H1 (cell line): ENCODE data around the gene NECTIN3. TPM values are rescaled to one million over a fixed set of nuclear protein-coding genes. Genes with fewer than 3 reads are reported as not detected.

Source experiments
- BACH1 ChIP-seq: IDR thresholded peaks from 2 replicates; pipeline ENCODE4 v1.6.1; 2012; ENCODE audit warnings: low read length, improper control_type of control experiment
- CHD2 ChIP-seq: IDR thresholded peaks from 2 replicates; pipeline ENCODE4 v1.6.1; 2012; ENCODE audit warnings: low read length, improper control_type of control experiment
- CTBP2 ChIP-seq: IDR thresholded peaks from 2 replicates; pipeline ENCODE4 v1.7.0; 2011; ENCODE audit warnings: borderline replicate concordance, mild to moderate bottlenecking, moderate library complexity, mixed read lengths, low read length; ENCODE audit not compliant: insufficient read depth, insufficient read length
- EZH2 ChIP-seq: fragments of 200-600 bp; sonication (generic); IDR thresholded peaks from 2 replicates; pipeline ENCODE4 v1.7.1; 2012; ENCODE audit warnings: low read depth, mild to moderate bottlenecking, moderate library complexity, low read length, inconsistent platforms; ENCODE audit not compliant: severe bottlenecking
- HDAC6 ChIP-seq: IDR thresholded peaks from one replicate; pipeline ENCODE4 v1.7.1; 2012; ENCODE audit warnings: low read depth, mild to moderate bottlenecking, inconsistent platforms, low read length, moderate library complexity
- POU5F1 ChIP-seq: IDR thresholded peaks from 2 replicates; pipeline ENCODE4 v1.6.1; 2011; ENCODE audit warnings: low read depth, mild to moderate bottlenecking, low read length, moderate library complexity
- YY1 ChIP-seq: IDR thresholded peaks from 2 replicates; pipeline ENCODE4 v1.6.1; 2011; ENCODE audit warnings: low read depth, mild to moderate bottlenecking, low read length
- polyA plus RNA-seq, 7 experiments: library from polyadenylated mRNA; depleted of rRNA in 3 of 7; stranded (reverse) in 5 of 7; unstranded in 2 of 7; fragments of >200 nt in 5 of 7; fragments of 200-250 nt in 2 of 7; gene quantifications; 1 replicate in 5 of 7; 2 replicates in 1 of 7; 4 replicates in 1 of 7; pipeline versions ENCODE4 v1.2.1 to v1.2.3, GENCODE V29; 2011 to 2013; ENCODE audit warnings: missing spikeins in 2 of 7, mixed read lengths in 2 of 7
- total RNA-seq: library from RNA; stranded (reverse); fragmentation: NEBNext Ultra II Directional; extraction: Animal tissue kit (Norgen Biotek cat#: 25700); gene quantifications from 2 replicates; pipeline ENCODE4 v1.2.1, GENCODE V29; 2021

Gene NECTIN3
- total and polyA plus RNA-seq, 2 of the 8 experiments (the other 6 are each of a cell fraction or from before 2014, with no cell fraction given) = 13.6 to 50.6 TPM

GRCh38 chr3:111212511-111212910 is 140.9 kb downstream of the NECTIN3 start (continued):
- TF ChIP-seq HDAC6 (no peak), YY1 (no peak), POU5F1 (no peak), BACH1 (no peak), CTBP2 (no peak), EZH2 (no peak), CHD2 (no peak)
